LoVo (cell line): ENCODE results near the gene PTBP3.
"Not testable (repeated sequence)": the region's sequence is repeated elsewhere in the genome, so short reads cannot be mapped to it uniquely, and the experiment has no call there.

Experiments
- DNase-seq: peaks from one replicate; pipeline ENCODE4 v3.0.0-alpha.2; 2016; ENCODE audit warnings: low spot score

The PTBP3 gene

DNA sequence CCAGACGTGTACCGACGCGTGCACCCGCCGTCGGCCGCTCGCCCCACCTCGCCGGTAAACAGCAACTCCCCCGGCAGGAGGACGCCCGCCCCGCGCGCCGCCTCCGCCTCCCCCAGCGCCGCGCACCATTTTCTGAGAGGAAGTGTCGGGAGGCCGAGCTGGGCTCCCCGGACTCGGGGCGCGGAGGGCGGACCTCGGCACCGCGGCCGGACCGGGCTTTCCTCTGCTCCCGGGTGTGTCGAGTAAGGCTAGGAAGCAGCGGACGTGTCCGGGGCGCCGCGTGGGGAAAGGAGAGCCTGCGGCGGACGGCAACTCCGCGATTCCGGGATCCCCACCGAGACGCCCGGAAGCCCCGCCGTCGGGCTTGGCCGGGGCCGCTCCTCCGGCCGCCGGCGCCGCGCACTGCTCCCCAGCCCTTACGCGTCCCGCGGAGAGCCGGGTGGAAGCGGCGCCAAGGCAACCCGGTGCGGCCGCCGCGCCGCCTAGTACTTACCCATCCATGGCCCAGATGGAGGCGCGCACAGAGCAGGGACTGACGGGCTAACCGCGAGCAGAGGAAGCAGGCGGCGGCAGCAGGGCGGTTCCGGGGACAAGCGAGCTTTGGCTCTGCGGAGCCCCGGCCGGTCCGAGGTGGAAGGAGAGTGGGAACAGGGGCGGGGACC is at the start of gene PTBP3:
Gene PTBP3, minus strand, starts transcription at position 643 of the 662 bp plus-strand sequence. CDS start 35,754 bp downstream, outside the sequence.
- peak; percentile 73 for DNase-seq

- DNase-seq: no peak
Observed at GRCh38 chr9:112382501-112383364, 49.3 kb upstream of the PTBP3 start.

GRCh38 chr9:112382066-112382465 is 48.6 kb upstream of the PTBP3 start:
- DNase-seq: no peak

DNA sequence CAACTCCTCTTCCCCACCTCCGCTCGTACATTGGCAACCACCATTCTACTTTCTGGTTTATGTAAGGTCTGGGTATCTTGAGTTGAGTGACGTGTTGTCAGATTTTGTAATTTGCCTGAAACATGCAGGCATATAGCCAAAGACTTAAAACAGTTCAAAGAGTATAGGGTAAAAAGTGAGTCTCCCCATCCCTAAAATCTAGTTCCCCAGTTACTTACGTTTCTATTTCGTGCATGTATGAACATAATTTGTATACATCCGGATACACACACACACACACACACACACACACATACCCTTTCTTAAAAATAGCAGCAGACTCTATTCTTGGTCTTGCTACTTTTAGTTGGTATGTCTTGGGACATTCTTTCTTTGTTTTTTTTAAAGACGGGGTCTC is 47.4 kb upstream of the PTBP3 start:
- DNase-seq: no peak

DNA sequence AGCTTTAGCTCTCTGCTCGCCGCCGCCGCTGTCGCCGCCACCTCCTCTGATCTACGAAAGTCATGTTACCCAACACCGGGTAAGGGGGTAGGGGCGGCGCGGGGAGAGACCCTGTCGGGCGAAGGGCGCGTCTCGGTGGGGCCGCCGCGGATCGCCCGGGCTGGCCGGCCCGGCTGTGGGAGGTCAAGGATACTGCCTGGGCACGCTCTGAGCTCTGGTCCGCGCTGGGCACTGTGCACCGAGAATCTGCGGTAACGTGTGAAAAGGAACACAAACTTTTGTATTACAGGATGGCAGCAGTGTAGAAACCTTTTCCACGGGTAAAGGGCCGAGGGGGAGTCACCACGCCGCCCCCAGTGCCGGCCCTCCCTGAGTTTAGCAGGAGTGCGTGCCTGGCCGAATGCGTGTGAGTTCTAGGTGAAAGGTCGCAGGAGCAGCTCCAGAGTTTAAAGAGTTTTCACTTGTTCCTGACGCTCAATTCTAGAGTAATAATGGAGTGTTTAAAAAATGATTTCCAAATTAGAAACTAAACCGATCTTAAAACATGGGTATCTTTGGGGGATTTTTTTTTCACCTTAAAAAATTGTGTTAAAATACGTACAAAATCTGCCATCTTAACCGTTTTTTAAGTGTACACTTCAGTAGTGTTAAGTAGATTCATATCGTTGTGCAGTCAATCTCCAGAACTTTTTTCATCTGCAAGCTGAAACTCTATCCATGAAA is 46.8 kb upstream of the PTBP3 start, which contains the start of gene HSDL2:
Gene HSDL2, plus strand, starts transcription at position 7 of the 723 bp plus-strand sequence. Its CDS starts 56 bp downstream, at position 63.
- peak; percentile 59 for DNase-seq

DNA sequence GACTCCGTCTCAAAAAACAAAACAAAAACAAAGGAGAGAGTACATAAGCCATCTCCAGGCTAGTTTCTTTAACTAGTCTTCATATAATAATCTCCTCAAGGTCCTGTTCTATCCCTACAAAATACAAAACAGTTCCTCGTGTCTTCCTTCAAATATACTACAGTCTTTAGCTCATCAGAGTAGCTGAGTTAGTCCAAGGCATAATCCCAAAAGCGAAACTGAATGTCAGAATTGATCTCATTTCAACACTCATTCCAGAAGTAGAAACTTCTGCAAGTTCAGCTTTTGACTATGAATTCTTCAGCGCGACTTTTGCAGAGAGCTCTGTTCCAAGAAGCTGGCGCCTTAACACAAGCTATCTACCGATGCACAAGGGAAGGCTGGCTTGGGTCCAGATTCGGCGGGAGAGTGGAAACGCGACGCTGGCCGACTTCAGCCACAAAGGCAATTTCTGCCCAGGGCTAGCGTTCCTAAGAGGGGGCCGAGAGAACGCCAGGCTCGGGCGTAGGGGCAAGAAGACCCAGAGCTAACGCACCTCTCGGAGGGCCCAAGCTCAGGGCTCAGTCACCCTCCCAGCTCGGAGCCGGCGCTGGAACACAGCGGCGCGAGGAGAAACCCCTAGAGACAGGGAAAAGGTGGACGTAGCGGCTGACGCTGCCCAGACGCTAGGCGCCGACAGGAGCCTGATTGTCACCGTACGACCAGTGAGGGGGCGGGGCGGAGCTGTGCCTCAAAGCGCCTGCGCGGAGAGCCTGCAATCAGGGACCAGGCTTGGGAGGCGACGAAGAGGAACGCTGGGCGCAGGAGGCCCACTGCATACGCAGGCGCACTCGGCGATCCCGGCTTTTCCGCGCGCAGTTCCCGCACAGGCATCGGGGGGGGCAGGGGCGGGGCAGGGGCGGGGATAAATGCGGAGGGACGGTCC is 46.0 kb upstream of the PTBP3 start:
- peak; percentile 99 for DNase-seq

DNA sequence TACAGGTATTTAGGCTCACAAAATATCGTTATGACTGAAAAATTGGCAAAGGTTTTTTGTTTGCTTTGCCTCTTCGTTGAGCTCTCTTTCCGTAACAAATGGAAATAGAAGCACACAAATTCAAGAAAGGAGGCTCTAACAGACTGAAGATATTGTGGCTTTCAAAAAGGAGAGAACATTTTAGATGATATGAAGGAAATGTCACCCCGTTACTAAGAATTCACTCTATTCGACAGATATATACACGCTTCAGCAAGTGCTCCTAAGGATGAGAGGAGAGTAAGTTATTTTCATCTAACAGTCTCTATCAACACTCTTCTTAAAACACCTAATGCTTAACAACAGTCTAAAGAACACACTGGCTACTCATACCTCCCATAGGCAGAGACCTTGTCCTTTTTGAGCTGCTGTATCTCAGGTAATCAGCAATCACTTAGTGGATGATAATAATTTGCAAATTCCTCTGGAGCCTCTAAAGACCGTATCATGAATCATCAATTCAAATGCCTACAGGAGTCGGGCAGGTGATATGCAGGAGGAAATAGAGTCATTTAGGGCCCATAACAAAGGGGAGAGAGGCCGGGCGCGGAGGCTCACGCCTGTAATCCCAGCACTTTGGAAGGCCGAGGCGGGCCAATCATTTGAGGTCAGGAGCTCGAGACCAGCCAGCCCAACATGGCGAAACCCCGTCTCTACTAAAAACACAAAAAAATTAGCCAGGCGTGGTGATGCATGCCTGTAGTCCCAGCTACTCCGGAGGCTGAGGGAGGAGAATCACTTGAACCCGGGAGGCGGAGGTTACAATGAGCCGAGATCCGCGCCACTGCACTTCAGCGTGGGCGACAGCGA is 45.1 kb upstream of the PTBP3 start:
- DNase-seq: peak; percentile 23

GRCh38 chr9:112377684-112378327 is 44.4 kb upstream of the PTBP3 start:
- no peak for DNase-seq

- no peak for DNase-seq
Observed at GRCh38 chr9:112377087-112377486, 43.7 kb upstream of the PTBP3 start.

DNA sequence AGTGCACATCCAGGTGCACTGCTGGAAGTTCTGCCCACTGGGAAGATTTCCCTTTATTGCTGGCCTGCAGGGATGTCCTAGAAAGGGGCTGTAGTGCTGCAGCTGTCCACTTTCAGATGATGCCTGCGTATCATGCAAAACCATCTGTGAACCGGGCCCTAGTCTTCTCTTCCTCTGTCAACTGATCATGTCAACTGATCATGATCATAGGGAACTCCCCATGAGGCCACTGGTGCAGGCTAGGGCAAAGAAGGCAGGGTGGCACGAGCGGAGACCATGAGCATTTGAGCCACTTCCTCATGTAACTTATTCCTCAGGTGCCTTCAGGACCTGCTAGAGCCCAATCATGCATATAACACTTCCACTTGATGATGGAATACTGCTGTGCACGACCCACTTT is 41.9 kb upstream of the PTBP3 start:
- DNase-seq: no peak

DNA sequence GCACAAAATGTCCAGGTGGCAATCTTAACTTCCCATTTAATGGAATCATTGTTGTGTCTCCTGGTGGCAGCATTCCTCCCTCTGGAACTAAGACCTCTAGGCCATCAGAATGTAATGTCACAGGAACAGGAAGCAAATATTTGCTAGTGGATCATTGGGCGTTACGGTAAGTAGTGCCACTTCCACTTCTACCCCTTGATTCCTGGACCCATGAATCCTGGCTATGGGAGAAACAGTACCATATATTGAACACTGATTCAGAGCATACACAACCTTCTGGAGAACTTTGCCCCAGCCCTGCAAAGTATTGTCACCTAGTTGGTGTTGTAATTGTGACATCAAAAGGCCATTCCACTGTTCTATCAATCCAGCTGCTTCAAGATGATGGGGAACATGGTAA is 40.8 kb upstream of the PTBP3 start:
- DNase-seq: not testable (repeated sequence)

DNA sequence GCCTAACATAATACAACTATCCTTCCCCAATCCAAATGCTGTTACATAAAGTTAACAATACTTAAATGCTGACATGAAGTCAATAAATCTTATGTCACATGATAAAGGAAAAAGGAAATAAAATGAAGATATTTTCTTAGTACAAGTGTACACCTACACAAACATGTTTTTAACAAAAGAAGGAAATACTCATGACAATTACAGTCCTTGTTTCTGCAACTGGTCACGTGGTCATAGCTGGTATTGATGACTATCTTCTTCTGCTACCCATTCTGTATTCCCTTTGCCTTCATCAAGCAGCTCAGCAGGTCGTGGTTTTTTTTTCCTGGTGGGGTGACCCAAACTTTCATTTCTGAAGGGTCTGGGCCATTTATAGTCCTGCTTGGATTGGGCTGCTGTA is 40.2 kb upstream of the PTBP3 start:
- not testable (repeated sequence) for DNase-seq

DNA sequence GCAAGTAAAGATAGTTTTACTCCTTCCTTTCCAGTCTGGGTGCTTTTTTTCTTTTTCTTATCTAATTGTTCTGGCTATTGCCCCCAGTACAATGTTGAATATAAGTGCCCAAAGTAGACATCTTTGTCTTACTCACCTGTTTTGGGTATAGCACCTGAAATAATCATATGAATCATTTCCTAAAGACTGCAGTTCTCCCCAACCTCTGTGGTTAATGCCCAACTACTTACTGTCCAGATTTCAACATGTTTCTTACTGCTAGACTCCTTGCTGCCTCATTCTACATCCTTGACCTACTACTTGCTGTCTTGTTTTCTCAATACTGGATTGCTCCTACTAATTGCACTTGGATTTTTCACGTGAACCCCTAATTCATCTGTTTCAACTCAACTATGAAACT is 37.6 kb upstream of the PTBP3 start:
- DNase-seq: no peak

GRCh38 chr9:112369817-112370216 is 36.4 kb upstream of the PTBP3 start:
- no peak for DNase-seq

DNA sequence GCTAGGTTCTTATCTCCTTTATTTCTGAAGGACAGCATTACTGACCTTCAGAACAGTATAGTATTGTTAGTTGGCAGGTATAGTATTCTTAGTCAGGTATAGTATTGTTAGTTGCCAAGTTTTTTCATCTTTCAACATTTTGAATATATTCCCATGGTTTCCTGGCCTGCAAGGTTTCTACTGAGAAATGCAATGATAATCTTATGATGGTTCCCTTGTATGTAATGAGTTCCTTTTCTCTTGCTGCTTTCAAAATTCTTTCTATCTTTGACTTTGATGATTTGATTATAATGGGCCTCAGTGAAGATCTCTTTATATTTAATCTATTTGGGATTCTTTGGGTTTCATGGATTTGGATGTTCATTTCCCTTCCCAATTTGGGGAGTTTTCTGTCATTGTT is 34.0 kb upstream of the PTBP3 start:
- no peak for DNase-seq

DNA sequence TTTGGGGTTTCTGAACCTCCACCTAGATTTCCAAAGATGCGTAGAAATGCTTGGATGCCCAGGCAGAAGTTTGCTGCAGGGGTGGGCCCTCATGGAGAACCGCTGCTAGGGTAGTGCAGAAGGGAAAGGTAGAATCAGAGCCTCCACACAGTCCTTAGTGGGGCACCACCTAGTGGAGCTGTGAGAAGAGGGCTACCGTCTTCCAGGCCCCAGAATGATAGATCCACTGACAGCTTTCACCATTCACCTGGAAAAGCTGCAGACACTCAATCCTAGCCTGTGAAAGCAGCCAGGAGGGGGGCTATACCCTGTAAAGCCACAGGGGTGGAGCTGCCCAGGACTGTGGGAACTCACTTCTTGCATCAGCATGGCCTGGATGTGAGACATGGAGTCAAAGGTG is 33.2 kb upstream of the PTBP3 start:
- no peak for DNase-seq

DNA sequence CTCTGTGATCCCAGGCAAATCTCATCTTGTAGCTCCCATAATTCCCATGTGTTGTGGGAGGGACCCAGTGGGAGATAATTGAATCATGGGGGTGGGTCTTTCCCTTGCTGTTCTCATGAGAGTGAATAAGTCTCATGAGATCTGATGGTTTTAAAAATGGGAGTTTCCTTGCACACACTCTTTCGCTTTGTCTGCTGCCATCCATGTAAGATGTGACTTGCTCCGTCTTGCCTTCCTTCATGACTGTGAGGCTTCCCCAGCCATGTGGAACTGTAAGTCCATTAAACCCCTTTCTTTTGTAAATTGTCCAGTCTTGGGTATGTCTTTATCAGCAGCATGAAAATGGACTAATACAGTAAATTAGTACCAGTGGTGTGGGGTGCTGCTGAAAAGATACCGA is 31.8 kb upstream of the PTBP3 start:
- DNase-seq: not testable (repeated sequence)

- no peak for DNase-seq
Observed at GRCh38 chr9:112364761-112365160, 31.3 kb upstream of the PTBP3 start.

DNA sequence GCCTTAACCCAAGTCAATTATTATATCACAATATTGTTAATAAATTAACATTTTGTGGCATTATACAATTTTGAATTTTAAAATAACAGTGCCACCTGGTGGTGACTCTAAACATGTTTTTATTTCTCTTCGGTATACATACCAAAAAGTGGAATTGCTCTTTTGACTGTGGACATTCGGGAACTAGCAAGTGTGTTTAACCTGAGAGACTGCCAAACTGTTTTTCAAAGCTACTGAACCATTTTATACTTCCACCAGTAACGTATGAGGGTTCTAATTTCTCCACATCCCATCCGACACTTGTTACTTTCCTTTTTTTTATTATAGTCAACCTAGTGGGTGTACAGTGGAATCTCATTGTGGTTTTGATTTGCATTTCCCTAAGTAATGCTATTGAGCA is 28.2 kb upstream of the PTBP3 start:
- DNase-seq: peak; percentile 58
